Coronary artery (tissue), 2 donors: ENCODE data around the gene SLC15A3.
A peak's percentile ranks its signal among the peaks of the same experiment; 100 is the strongest.

Experiments used
- DNase-seq: peaks from one replicate; pipeline ENCODE4 v3.0.0-alpha.2; 2017; ENCODE audit warnings: low spot score
- H3K27ac ChIP-seq, 2 donors: fragments of 200-600 bp; sonication (generic); one replicate each; pipeline ENCODE4 v1.5.1; 2016 to 2019
- H3K4me3 ChIP-seq: fragments of 200-600 bp; sonication (generic); 2 replicates; pipeline ENCODE4 v1.5.1; 2016; ENCODE audit warnings: mild to moderate bottlenecking, moderate library complexity
- TF ChIP-seq, protein P1 (sequence below): fragments of 200-600 bp; sonication (generic); IDR thresholded peaks from one replicate; pipeline ENCODE4 v1.5.1; 2019; ENCODE audit warnings: antibody characterized with exemption

Gene SLC15A3

DNA sequence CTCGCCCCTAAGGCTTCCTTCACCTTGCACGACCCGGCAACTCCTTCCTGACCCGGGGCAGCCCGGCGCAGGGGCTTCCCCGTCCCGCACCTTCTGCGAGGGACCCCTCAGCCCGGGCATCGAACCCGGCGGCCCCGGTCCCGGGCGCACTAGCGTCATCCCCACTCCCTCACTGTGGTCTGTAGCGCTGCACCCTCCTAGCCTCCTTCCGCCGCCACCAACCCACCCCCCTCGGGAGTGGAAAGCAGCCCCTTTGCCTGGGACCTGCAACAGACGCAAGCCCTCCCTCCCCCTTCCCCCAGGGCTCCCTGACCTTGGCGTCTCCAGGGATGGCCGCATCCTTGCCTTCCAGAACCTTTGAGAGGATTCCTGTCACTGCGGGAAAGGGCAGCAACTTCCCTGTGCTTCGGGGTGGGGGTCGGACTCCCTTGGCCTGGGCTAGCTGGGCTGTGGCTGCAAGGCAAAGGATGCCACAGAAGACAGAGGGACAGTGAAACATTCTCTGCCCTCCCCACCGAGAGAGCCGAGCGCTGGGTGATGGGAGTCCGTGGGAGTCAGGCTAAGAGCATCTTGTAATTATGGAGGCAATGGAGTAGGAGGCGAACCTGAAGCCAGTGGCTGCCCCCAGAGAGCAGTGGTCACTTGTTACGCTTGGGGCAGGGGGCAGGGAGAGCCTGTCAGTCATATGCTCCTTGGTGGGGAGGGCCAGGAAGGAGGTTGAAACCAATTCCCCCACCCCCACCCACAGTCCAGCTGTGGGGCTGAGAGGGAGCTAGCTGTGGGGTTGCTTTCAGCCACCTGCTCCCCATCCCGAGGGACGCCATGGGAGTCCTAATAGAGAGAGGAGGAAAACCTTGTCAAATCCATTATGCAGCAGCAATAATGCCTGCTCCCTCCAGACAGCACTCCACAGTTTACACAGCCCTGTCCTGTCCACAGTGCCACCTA is 26.8 kb downstream of the SLC15A3 start:
- TF ChIP-seq, protein P1, sequence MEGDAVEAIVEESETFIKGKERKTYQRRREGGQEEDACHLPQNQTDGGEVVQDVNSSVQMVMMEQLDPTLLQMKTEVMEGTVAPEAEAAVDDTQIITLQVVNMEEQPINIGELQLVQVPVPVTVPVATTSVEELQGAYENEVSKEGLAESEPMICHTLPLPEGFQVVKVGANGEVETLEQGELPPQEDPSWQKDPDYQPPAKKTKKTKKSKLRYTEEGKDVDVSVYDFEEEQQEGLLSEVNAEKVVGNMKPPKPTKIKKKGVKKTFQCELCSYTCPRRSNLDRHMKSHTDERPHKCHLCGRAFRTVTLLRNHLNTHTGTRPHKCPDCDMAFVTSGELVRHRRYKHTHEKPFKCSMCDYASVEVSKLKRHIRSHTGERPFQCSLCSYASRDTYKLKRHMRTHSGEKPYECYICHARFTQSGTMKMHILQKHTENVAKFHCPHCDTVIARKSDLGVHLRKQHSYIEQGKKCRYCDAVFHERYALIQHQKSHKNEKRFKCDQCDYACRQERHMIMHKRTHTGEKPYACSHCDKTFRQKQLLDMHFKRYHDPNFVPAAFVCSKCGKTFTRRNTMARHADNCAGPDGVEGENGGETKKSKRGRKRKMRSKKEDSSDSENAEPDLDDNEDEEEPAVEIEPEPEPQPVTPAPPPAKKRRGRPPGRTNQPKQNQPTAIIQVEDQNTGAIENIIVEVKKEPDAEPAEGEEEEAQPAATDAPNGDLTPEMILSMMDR: no peak
- Histone ChIP-seq H3K27ac (no peak overlapping the region), H3K4me3 (peak overlapping the region; percentile 79)
- DNase-seq: no peak

- no peak for DNase-seq
- no peak within 1 kb of the TSS for H3K27ac ChIP-seq
- H3K4me3 ChIP-seq: peak within 1 kb of the TSS; percentile 79
- TF ChIP-seq, protein P1: no peak
These were observed 27.7 kb downstream of the SLC15A3 start, which contains the start of gene TMEM132A for GRCh38 chr11:60924110-60924905. Gene TMEM132A (plus strand): TSS chr11:60924460. CDS start chr11:60924634, 174 bp downstream.

DNA sequence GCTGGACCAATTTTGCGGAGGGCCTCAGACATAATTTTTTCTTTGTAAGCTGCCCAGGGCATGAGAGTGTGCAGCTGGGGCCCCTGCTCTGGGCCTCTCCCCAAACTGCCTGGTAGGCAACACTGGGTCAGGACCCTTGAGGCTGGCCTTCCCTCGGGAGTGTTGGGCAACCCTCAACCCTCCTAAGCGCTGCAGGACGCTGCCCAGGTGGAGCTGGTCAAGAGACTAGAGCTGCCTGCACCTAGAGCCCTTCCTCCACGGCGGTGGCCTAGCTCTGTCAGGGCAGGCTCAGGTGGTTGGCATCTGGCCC is 28.2 kb downstream of the SLC15A3 start:
- peak overlapping the region; percentile 79 for H3K4me3 ChIP-seq
- no peak for DNase-seq
- TF ChIP-seq, protein P1: no peak
- no peak overlapping the region for H3K27ac ChIP-seq

DNA sequence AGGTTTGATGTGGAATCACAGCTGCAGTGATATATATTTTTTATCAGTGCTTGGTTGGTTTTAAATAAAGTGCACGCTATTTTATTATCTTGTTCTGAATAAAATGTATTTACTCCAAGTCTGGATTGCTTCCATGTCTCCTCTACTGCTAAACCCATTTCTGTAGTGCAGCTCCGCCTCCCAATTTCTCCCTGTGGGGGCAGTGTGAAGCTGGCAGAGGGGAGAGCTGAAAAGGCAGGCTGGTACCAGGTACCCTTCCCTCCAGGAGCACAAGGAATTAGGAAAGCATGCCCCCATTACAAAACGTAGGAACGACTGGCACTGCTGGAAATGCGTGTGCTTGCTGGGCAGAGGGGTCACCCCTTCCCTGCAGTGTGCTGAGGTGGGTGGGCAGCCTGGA is 28.6 kb downstream of the SLC15A3 start:
- Histone ChIP-seq H3K4me3 (no peak overlapping the region), H3K27ac (no peak overlapping the region)
- TF ChIP-seq, protein P1: no peak
- DNase-seq: no peak

GRCh38 chr11:60922906-60923305 is 29.1 kb downstream of the SLC15A3 start:
- no peak for DNase-seq
- TF ChIP-seq, protein P1: no peak
- Histone ChIP-seq H3K4me3 (no peak overlapping the region), H3K27ac (no peak overlapping the region)

DNA sequence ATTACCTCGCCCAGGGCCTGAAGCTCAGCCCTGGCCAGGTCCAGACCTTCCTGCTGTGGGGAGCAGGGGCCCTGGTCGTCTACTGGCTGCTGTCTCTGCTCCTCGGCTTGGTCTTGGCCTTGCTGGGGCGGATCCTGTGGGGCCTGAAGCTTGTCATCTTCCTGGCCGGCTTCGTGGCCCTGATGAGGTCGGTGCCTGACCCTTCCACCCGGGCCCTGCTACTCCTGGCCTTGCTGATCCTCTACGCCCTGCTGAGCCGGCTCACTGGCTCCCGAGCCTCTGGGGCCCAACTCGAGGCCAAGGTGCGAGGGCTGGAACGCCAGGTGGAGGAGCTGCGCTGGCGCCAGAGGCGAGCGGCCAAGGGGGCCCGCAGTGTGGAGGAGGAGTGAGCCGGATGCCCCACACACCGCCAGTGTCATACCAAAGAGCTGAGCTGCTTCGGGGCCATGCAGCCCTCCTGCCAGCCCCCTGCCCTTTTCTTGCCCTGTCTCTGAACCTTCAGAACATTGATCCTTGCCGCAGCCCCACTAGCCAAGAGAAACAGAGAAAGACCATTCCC is 30.1 kb downstream of the SLC15A3 start:
- TF ChIP-seq, protein P1: no peak
- no peak overlapping the region for H3K4me3 ChIP-seq
- no peak overlapping the region for H3K27ac ChIP-seq
- no peak for DNase-seq
